Measurements from ENCODE around the gene PRELID2.

- TF ChIP-seq, protein P1, sequence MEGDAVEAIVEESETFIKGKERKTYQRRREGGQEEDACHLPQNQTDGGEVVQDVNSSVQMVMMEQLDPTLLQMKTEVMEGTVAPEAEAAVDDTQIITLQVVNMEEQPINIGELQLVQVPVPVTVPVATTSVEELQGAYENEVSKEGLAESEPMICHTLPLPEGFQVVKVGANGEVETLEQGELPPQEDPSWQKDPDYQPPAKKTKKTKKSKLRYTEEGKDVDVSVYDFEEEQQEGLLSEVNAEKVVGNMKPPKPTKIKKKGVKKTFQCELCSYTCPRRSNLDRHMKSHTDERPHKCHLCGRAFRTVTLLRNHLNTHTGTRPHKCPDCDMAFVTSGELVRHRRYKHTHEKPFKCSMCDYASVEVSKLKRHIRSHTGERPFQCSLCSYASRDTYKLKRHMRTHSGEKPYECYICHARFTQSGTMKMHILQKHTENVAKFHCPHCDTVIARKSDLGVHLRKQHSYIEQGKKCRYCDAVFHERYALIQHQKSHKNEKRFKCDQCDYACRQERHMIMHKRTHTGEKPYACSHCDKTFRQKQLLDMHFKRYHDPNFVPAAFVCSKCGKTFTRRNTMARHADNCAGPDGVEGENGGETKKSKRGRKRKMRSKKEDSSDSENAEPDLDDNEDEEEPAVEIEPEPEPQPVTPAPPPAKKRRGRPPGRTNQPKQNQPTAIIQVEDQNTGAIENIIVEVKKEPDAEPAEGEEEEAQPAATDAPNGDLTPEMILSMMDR (conservative IDR thresholded peaks at IDR 0.05; ENCODE audit: low read length): no peak
- no peak for TF ChIP-seq EZH2phosphoT487 (IDR thresholded peaks at IDR 0.05; ENCODE audit: borderline replicate concordance)
Observed at GRCh38 chr5:145715412-145715811, 119.7 kb downstream of the PRELID2 start.
